ENCODE measurements around the gene MFSD2A. TPM values are rescaled to one million over a fixed set of nuclear protein-coding genes. Genes with fewer than 3 reads are reported as not detected.
A peak's percentile ranks its signal among the peaks of the same experiment; 100 is the strongest.
"Not testable (repeated sequence)": the region's sequence is repeated elsewhere in the genome, so short reads cannot be mapped to it uniquely, and the experiment has no call there.

Gene MFSD2A
- total RNA-seq (2014; rRNA removed; shearing (Covaris generic)) = 0.19 and 0.37 TPM in 2 replicates
- polyA plus RNA-seq (2015; cell fraction: cytosol; rRNA removed) = 0.09 TPM in 2 replicates
- polyA plus RNA-seq (2015; cell fraction: nucleus; rRNA removed) = 0.39 and 0.56 TPM in 2 replicates

GRCh38 chr1:39954870-39955546 is at the start of gene MFSD2A:
Gene MFSD2A (plus strand): TSS chr1:39955145. CDS start chr1:39955293, 148 bp downstream.
- no peak for DNase-seq (ENCODE audit: low read depth)

GRCh38 chr1:39905172-39905571 is 49.8 kb upstream of the MFSD2A start:
- DNase-seq (ENCODE audit: low read depth) = no peak

GRCh38 chr1:39907528-39908453 is 47.2 kb upstream of the MFSD2A start:
- DNase-seq (ENCODE audit: low read depth) = no peak

GRCh38 chr1:39908534-39908933 is 46.4 kb upstream of the MFSD2A start:
- no peak for DNase-seq (ENCODE audit: low read depth)

GRCh38 chr1:39910263-39910662 is 44.7 kb upstream of the MFSD2A start:
- no peak for DNase-seq (ENCODE audit: low read depth)

- not testable (repeated sequence) for DNase-seq (ENCODE audit: low read depth)
Measured at GRCh38 chr1:39913136-39913535, 41.8 kb upstream of the MFSD2A start.

- DNase-seq (ENCODE audit: low read depth) = no peak
Measured at GRCh38 chr1:39915499-39916129, 39.3 kb upstream of the MFSD2A start.

- DNase-seq (ENCODE audit: low read depth) = no peak
Measured at GRCh38 chr1:39917825-39918224, 37.1 kb upstream of the MFSD2A start.

GRCh38 chr1:39919545-39919944 is 35.4 kb upstream of the MFSD2A start:
- DNase-seq (ENCODE audit: low read depth) = peak; percentile 60

GRCh38 chr1:39922251-39922688 is 32.7 kb upstream of the MFSD2A start:
- no peak for DNase-seq (ENCODE audit: low read depth)

- peak; percentile 44 for DNase-seq (ENCODE audit: low read depth)
Measured at GRCh38 chr1:39925721-39926342, 29.1 kb upstream of the MFSD2A start.

- DNase-seq (ENCODE audit: low read depth) = peak; percentile 45
Measured at GRCh38 chr1:39926343-39926793, 28.6 kb upstream of the MFSD2A start.

GRCh38 chr1:39926820-39927219 is 28.1 kb upstream of the MFSD2A start:
- no peak for DNase-seq (ENCODE audit: low read depth)

- no peak for DNase-seq (ENCODE audit: low read depth)
Measured at GRCh38 chr1:39927538-39927937, 27.4 kb upstream of the MFSD2A start.

- no peak for DNase-seq (ENCODE audit: low read depth)
Measured at GRCh38 chr1:39928809-39929587, 25.9 kb upstream of the MFSD2A start.

GRCh38 chr1:39933956-39934941 is 20.7 kb upstream of the MFSD2A start:
- DNase-seq (ENCODE audit: low read depth) = peak; percentile 94

GRCh38 chr1:39936724-39937491 is 18.0 kb upstream of the MFSD2A start:
- DNase-seq (ENCODE audit: low read depth) = no peak

GRCh38 chr1:39938856-39939255 is 16.1 kb upstream of the MFSD2A start:
- no peak for DNase-seq (ENCODE audit: low read depth)

Data from HT1080 (cell line).